Hindlimb muscle (tissue), 1 donor: Measurements from ENCODE around the gene CCDC107. TPM values are rescaled to one million over a fixed set of nuclear protein-coding genes. Genes with fewer than 3 reads are reported as not detected.

Experiments
- DNase-seq: peaks from one replicate; pipeline ENCODE4 v3.0.0-alpha.2; 2013
- polyA plus RNA-seq: library from polyadenylated mRNA; unstranded; fragments of 120-200 nt; gene quantifications from one replicate; pipeline ENCODE4 v1.2.1, GENCODE V29; 2013; ENCODE audit not compliant: insufficient read length

Gene CCDC107
- polyA plus RNA-seq, 1 donor = 21.0 TPM

- DNase-seq = no peak
Measured at GRCh38 chr9:35661756-35662350, 3.8 kb downstream of the CCDC107 start.

- DNase-seq = no peak
Measured at GRCh38 chr9:35662437-35662836, 4.3 kb downstream of the CCDC107 start.

- peak; percentile 83 for DNase-seq
Measured at GRCh38 chr9:35664531-35665470, 6.7 kb downstream of the CCDC107 start, which contains the start of gene ARHGEF39. ARHGEF39 (minus strand) TSS chr9:35665195; CDS start chr9:35665169, 26 bp downstream.

- no peak for DNase-seq
Measured at GRCh38 chr9:35665471-35665818, 7.4 kb downstream of the CCDC107 start.

- DNase-seq = no peak
Measured at GRCh38 chr9:35666045-35666444, 8.0 kb downstream of the CCDC107 start.

- no peak for DNase-seq
Measured at GRCh38 chr9:35666549-35666948, 8.5 kb downstream of the CCDC107 start.

GRCh38 chr9:35667939-35668338 lies 9.8 kb downstream of the CCDC107 start:
- no peak for DNase-seq

- DNase-seq = no peak
Measured at GRCh38 chr9:35669331-35670145, 11.4 kb downstream of the CCDC107 start.

GRCh38 chr9:35673132-35674024 lies 15.3 kb downstream of the CCDC107 start, which contains the start of gene CA9:
CA9 (plus strand) TSS chr9:35673928; CDS start chr9:35673960, 32 bp downstream.
- DNase-seq = no peak

- no peak for DNase-seq
Measured at GRCh38 chr9:35674025-35674361, 15.9 kb downstream of the CCDC107 start.

GRCh38 chr9:35675204-35675603 lies 17.1 kb downstream of the CCDC107 start:
- no peak for DNase-seq

- no peak for DNase-seq
Measured at GRCh38 chr9:35675732-35676392, 17.8 kb downstream of the CCDC107 start.

- no peak for DNase-seq
Measured at GRCh38 chr9:35679091-35679490, 21.0 kb downstream of the CCDC107 start.

- no peak for DNase-seq
Measured at GRCh38 chr9:35679766-35680330, 21.8 kb downstream of the CCDC107 start.

GRCh38 chr9:35680331-35681105 lies 22.4 kb downstream of the CCDC107 start:
- no peak for DNase-seq

- no peak for DNase-seq
Measured at GRCh38 chr9:35681341-35682002, 23.4 kb downstream of the CCDC107 start.

GRCh38 chr9:35682051-35682450 lies 24.0 kb downstream of the CCDC107 start:
- DNase-seq = no peak

- no peak for DNase-seq
Measured at GRCh38 chr9:35682520-35683315, 24.6 kb downstream of the CCDC107 start.

GRCh38 chr9:35683323-35683722 lies 25.2 kb downstream of the CCDC107 start:
- DNase-seq = no peak
